Thymus (tissue), 11 donors: ENCODE measurements around the gene ADIPOR2. TPM values are rescaled to one million over a fixed set of nuclear protein-coding genes. Genes with fewer than 3 reads are reported as not detected.

Experiments
- DNase-seq, 9 donors: peaks; one replicate each; pipeline ENCODE4 v3.0.0-alpha.2; 2013; ENCODE audit warnings: low spot score in 9 of 9, low read depth in 6 of 9, missing footprints in 1 of 9
- H3K27ac ChIP-seq, 2 donors: one replicate each; pipeline ENCODE4 v1.5.1; 2013; ENCODE audit warnings: control low read depth in 1 of 2, low read depth in 1 of 2, low read length in 1 of 2, mild to moderate bottlenecking in 1 of 2, moderate library complexity in 1 of 2
- H3K27me3 ChIP-seq, 2 donors: one replicate each; pipeline ENCODE4 v1.5.1; 2013; ENCODE audit warnings: low read length in 1 of 2; ENCODE audit not compliant: control insufficient read depth in 2 of 2, insufficient read depth in 1 of 2
- H3K36me3 ChIP-seq, 2 donors: one replicate each; pipeline ENCODE4 v1.5.1; 2013; ENCODE audit warnings: low read length in 1 of 2, mild to moderate bottlenecking in 1 of 2, moderate library complexity in 1 of 2; ENCODE audit not compliant: control insufficient read depth in 2 of 2, insufficient read depth in 2 of 2
- H3K4me1 ChIP-seq, 2 donors: one replicate each; pipeline ENCODE4 v1.5.1; 2013; ENCODE audit warnings: low read length in 2 of 2; ENCODE audit not compliant: control insufficient read depth in 2 of 2, insufficient read depth in 2 of 2
- H3K4me3 ChIP-seq, 2 donors: one replicate each; pipeline ENCODE4 v1.5.1; 2013; ENCODE audit warnings: low read length in 2 of 2, control low read depth in 1 of 2, mild to moderate bottlenecking in 1 of 2
- H3K9me3 ChIP-seq, 2 donors: one replicate each; pipeline ENCODE4 v1.5.1; 2013; ENCODE audit warnings: low read length in 1 of 2, mild to moderate bottlenecking in 1 of 2; ENCODE audit not compliant: control insufficient read depth in 2 of 2, insufficient read depth in 1 of 2
- WGBS: extraction: QIAGEN DNeasy Blood & Tissue Kit; methylation state at CpG from one replicate; pipeline ENCODE4 v1.1.7; 2013; 5-methylcytosine and 5-hydroxymethylcytosine counted together
- polyA plus RNA-seq: library from polyadenylated mRNA; stranded (reverse); fragments of 200-250 nt; gene quantifications from one replicate; pipeline ENCODE4 v1.2.3, GENCODE V29; 2013
- total RNA-seq: library from RNA; stranded (reverse); fragments of 120-200 nt; gene quantifications from one replicate; pipeline ENCODE4 v1.2.4, GENCODE V29; 2013
- donor health status: healthy.

The ADIPOR2 gene
- total and polyA plus RNA-seq, 2 donors: 17.6 to 25.6 TPM

DNA sequence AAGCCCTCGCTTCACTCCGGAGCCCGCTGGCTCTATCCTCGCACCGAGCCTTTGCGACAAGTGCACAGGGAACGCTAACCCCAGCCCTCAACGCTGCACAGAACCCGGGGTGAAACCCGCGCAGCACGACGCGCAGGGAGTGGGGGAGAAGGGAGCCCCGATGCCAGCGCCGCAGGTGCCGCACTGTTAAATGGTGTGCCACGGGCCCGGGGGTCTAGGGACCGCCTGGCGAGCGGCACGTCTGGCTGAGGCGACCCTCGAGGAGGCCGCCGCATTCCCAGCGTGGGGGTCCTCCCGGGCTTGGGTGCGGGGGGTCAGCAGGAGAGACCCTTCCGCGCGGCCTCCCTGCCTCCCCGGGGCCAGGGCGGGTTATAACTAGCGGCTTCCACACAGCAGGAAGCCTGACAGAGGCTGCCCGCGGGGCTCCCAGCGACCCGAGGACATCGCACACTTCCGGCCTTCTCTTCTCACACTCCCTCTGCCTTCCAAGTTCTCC is 105.7 kb downstream of the ADIPOR2 start:
- peak overlapping the region; percentile 78 to 81 for H3K4me3 ChIP-seq
- H3K4me1 ChIP-seq: peaks cover 6 to 31% of the 10 kb centered on the region in 2 donors
- H3K27ac ChIP-seq: peak overlapping the region; percentile 85 to 86
- no peaks in the 10 kb centered on the region for H3K9me3 ChIP-seq
- no peaks in the 10 kb centered on the region for H3K36me3 ChIP-seq
- WGBS: 1% methylated on average over 43 of the region's 43 CpGs
- peaks cover 0 to 4% of the 10 kb centered on the region in 2 donors for H3K27me3 ChIP-seq
- DNase-seq: peak in 7 of 9 donors; percentile 41 to 83 (median 55)

DNA sequence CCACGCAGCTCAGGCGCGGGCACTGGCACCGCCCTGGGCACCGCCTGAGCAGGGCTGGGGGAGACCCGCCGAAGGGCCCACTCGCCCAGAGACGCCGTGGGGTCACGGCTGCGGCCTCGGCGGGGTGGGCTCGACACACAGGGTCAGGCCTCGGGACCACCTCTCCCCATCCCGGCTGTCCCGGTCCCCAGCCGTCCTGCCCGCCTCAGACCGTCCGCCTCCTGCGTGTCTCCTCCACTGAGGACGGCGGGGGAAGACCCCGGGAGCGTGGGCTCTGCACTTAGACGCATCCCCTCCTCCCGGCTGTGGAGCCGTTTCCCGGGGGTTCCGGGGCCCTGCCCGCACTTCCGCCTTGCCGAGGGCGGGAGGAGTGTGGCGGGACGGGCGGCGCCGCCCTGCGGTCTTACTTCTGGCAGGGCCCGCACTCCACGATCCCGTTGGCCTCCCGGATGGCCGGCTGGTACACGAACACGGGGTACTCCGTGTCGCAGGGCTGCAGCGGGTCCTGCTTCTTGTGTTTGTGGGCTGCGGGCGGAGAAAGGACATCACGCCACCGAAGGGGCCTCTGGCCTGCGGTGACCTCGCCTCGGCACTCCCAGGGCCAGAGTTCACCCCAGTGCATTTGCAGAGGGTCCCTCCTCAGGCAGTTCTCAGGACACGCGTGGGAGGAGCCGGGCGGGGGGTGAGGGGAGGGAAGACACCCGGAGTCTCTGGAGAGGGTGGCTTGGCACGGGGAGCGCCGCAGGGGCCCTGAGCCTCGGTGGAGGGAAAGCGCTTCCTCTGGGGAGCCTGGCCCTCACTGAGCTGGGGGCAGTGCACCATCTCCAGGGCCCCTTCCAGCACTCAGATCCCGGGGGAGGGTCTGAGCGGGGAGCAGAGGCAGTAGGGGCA is 106.4 kb downstream of the ADIPOR2 start:
- Histone ChIP-seq H3K36me3 (no peaks in the 10 kb centered on the region), H3K9me3 (no peaks in the 10 kb centered on the region), H3K27ac (peak overlapping the region; percentile 85 to 86), H3K27me3 (peaks cover 0 to 4% of the 10 kb centered on the region in 2 donors), H3K4me3 (peak overlapping the region; percentile 78 to 81), H3K4me1 (peaks cover 4 to 24% of the 10 kb centered on the region in 2 donors)
- WGBS: 24% methylated on average over 71 of the region's 71 CpGs
- peak in 7 of 9 donors; percentile 36 to 79 (median 50) for DNase-seq

DNA sequence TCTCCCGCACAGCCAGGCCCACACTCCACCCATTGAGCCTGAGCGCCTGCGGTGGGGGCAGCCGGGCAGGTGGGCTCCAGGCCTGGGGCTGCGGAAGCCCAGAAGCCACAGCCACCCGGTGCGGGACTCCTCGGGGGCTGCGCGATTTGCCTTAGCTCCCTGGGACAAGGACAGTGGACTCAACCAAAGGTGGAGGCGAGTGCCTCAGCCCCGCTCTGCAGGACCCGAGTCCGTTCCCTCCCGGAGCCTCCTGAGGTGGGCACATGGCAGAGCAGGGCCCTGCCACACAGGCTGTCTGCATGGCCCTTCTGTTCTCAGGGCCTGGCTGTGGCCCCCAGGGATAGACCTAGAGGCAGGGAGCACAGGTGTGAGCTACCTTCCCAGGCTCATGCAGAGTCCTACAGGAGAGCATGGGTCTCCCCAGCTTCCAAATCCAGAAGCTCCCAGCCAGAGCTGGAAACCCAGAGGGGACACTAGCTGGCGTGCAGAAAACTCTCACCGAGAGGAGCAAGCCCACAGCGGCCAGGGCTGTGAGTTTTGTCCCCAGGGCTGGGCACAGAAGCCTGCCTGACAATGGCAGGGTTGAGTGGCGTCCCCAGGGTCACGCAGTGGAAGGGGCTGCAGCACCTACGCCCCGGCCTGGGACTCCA is 107.2 kb downstream of the ADIPOR2 start:
- no peak overlapping the region for H3K4me3 ChIP-seq
- DNase-seq: no peak
- H3K27me3 ChIP-seq: peaks cover 0 to 4% of the 10 kb centered on the region in 2 donors
- H3K9me3 ChIP-seq: no peaks in the 10 kb centered on the region
- no peak overlapping the region for H3K27ac ChIP-seq
- no peaks in the 10 kb centered on the region for H3K36me3 ChIP-seq
- WGBS: 95% methylated on average over 22 of the region's 22 CpGs
- peaks cover 4 to 23% of the 10 kb centered on the region in 2 donors for H3K4me1 ChIP-seq

DNA sequence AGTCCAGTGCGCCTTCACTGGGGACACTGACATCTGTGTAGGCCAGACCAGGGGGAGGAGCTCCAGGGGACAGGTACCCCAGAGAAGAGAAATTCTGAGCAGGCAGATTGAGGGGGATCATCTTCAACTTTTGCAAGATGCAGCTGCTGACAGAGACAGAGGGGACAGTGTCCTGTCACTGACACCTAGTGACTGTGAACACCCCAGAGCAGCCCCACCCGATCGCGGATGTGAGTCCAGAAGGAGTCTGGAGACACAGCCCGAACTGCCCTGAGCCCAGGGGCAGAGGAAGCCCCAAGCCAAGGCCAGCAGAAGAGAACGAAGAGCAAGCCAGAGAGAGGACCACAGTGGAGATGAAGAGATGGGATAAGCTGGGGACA is 107.8 kb downstream of the ADIPOR2 start:
- Histone ChIP-seq H3K9me3 (no peaks in the 10 kb centered on the region), H3K27me3 (peaks cover 0 to 4% of the 10 kb centered on the region in 2 donors), H3K27ac (no peak overlapping the region), H3K36me3 (no peaks in the 10 kb centered on the region), H3K4me1 (peaks cover 4 to 23% of the 10 kb centered on the region in 2 donors), H3K4me3 (no peak overlapping the region)
- no peak for DNase-seq
- 95% methylated on average over 6 of the region's 6 CpGs for WGBS

DNA sequence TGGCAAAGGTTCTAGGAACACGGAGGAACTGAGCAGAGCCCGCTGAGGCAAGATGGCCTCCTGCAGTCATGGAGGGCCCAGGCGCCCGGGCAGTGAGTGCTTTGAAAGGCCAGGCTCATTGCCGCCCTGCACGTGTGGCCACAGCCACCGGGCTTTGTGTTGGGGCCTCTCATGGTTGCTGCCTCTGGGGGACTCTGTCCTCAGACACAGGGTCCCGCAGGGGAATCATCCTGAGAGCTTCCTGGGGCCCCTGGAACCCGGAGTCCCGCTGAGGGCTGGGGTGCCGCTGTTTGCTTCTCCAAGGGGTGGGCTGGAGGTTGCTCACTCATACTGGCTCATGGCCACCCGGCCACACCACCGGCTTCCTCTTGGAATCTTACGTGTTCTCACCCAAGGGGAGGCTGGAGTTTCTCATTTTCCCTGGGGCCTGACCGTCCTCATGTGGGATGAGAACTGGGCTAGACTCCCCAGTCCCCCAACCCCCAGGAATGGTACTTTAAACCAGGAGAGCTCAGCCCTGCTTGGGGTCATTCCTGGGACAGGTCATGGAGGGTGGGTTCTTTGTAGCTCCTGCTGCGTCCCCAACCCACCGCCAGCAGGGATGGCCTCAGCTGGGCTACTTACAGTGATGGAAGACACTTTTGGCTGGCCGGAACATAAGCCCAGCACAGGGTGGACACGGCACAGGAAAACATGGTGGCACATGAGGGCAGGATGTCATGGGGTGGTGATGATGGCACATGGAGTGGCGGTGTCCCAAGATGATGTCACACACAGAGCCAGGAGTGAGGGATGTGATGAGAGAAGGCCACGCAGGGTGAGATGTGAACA is 108.4 kb downstream of the ADIPOR2 start:
- 93% methylated on average over 21 of the region's 21 CpGs for WGBS
- peaks cover 0 to 4% of the 10 kb centered on the region in 2 donors for H3K27me3 ChIP-seq
- H3K27ac ChIP-seq: no peak overlapping the region
- H3K4me3 ChIP-seq: no peak overlapping the region
- peaks cover 0 to 6% of the 10 kb centered on the region in 2 donors for H3K9me3 ChIP-seq
- no peaks in the 10 kb centered on the region for H3K36me3 ChIP-seq
- no peak for DNase-seq
- peaks cover 4 to 23% of the 10 kb centered on the region in 2 donors for H3K4me1 ChIP-seq

DNA sequence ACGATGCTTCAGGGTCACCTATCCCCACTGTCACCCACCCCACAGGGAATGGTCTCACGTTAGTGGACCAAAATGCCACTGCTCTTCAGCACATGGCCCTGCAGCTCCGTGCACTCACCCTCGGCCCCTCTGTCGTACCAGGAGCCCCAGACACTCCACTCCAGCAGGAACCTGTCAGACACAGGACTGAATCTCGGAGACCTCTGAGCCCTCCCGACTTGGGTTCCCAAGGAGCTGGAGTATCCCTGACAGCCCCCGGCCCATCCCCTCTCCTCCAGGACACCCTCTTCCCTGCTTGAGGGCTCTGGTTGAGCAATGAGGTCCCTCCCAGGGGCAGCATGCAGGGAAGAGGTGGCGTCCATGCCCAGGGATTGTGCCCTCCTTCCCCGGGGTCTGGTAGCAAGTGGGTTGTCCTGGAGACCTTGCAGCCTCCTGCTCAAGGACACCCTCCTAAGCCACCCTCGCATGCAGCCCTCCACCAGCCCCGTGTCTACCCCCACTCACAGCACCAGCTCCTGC is 109.1 kb downstream of the ADIPOR2 start:
- Histone ChIP-seq H3K36me3 (no peaks in the 10 kb centered on the region), H3K4me1 (peaks cover 4 to 27% of the 10 kb centered on the region in 2 donors), H3K27ac (no peak overlapping the region), H3K27me3 (peaks cover 0 to 4% of the 10 kb centered on the region in 2 donors), H3K4me3 (no peak overlapping the region), H3K9me3 (peaks cover 0 to 7% of the 10 kb centered on the region in 2 donors)
- 95% methylated on average over 12 of the region's 12 CpGs for WGBS
- DNase-seq: no peak

DNA sequence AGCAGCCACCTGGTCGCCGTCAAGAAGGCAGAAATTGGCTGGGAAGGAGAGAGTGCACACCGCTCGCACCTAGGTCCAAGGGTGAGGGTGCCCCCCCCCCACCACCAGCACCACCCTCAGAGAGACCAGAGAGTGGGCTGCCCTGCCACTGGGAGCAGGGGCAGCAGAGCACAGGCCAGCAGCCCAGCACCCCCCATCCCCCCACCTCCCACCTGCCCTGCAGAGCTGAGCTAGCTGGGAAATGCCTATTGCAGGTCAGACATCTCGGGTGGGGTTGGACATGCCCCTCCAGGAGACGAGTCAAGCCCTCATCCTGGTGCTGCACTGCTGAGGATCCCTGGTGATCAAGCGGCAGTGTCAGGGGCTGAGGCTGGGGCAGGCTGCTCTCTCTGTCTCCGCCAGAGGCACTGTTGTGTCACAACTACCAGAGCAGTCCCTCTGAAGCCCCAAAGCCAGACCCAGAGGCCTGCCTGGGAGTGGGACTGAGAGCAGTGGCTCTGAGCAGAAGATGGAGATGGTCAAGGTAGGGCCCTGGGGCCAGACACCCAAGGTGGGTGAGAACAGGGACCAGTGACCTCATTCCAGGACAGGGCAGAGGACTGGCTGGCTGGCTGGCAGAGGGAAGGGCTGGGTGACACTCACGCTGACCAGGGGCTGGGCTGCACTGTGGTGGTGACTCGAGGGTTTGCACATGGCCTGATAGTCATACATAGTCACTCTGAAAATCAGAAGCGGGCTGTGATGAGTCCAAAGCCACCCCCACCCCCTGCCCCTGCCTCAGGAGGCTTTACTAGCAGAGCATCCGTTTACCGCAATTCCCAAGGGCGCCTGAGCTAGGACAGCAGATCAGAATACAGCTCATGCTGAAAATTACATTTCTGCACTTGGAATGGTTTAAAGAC is 109.8 kb downstream of the ADIPOR2 start:
- peaks cover 3 to 23% of the 10 kb centered on the region in 2 donors for H3K4me1 ChIP-seq
- WGBS: 91% methylated on average over 14 of the region's 14 CpGs
- no peaks in the 10 kb centered on the region for H3K36me3 ChIP-seq
- peak in 1 of 9 donors; percentile 32 for DNase-seq
- no peak overlapping the region for H3K4me3 ChIP-seq
- no peak overlapping the region for H3K27ac ChIP-seq
- H3K27me3 ChIP-seq: no peaks in the 10 kb centered on the region
- H3K9me3 ChIP-seq: peaks cover 0 to 7% of the 10 kb centered on the region in 2 donors
